GM20431 (cell line): ENCODE results near the gene PTPRA.
"Not testable (repeated sequence)": the region's sequence is repeated elsewhere in the genome, so short reads cannot be mapped to it uniquely, and the experiment has no call there.

Experiments
- in situ Hi-C: fragments of 300-500 bp; cut with MseI, MboI; formaldehyde crosslinking; loops from one replicate; pipeline ENCODE4 v1.15.0; 2020; ENCODE audit warnings: low sequenced_read_pairs; ENCODE audit not compliant: unreplicated experiment

PTPRA gene

GRCh38 chr20:3068075-3068474 lies 194.8 kb downstream of the PTPRA start:
- in situ Hi-C loops: no loop called here

GRCh38 chr20:3068986-3069900 lies 196.0 kb downstream of the PTPRA start:
- in situ Hi-C loops: no loop called here

- in situ Hi-C loops: no loop called here
These were observed 197.4 kb downstream of the PTPRA start for GRCh38 chr20:3070725-3071124.

- in situ Hi-C loops: no loop called here
These were observed 198.0 kb downstream of the PTPRA start for GRCh38 chr20:3071266-3071609.

- in situ Hi-C loops: no loop called here
These were observed 198.6 kb downstream of the PTPRA start, which contains the start of gene OXT for GRCh38 chr20:3071610-3072529. OXT (plus strand) TSS chr20:3071620; CDS start chr20:3071656, 36 bp downstream.

GRCh38 chr20:3072530-3073250 lies 199.4 kb downstream of the PTPRA start:
- in situ Hi-C loops: no loop called here

GRCh38 chr20:3073251-3073643 lies 200.0 kb downstream of the PTPRA start:
- in situ Hi-C loops: not testable (repeated sequence)

GRCh38 chr20:3074812-3075211 lies 201.5 kb downstream of the PTPRA start:
- in situ Hi-C loops: no loop called here

GRCh38 chr20:3075315-3075714 lies 202.0 kb downstream of the PTPRA start:
- in situ Hi-C loops: not testable (repeated sequence)

GRCh38 chr20:3077618-3078134 lies 204.4 kb downstream of the PTPRA start:
- in situ Hi-C loops: no loop called here

- in situ Hi-C loops: no loop called here
These were observed 207.7 kb downstream of the PTPRA start for GRCh38 chr20:3080939-3081388.

GRCh38 chr20:3081641-3082040 lies 208.4 kb downstream of the PTPRA start:
- in situ Hi-C loops: no loop called here

- in situ Hi-C loops: no loop called here
These were observed 209.1 kb downstream of the PTPRA start for GRCh38 chr20:3082306-3082951.

GRCh38 chr20:3082955-3083952 lies 210.0 kb downstream of the PTPRA start:
- in situ Hi-C loops: no loop called here

GRCh38 chr20:3084283-3084985 lies 211.2 kb downstream of the PTPRA start, which contains the start of gene AVP:
AVP (minus strand) TSS chr20:3084724; CDS start chr20:3084674, 50 bp downstream.
- in situ Hi-C loops: no loop called here

- in situ Hi-C loops: no loop called here
These were observed 211.7 kb downstream of the PTPRA start for GRCh38 chr20:3084986-3085360.

GRCh38 chr20:3085571-3086072 lies 212.3 kb downstream of the PTPRA start:
- in situ Hi-C loops: no loop called here
